Lower leg skin (tissue), 3 donors: Measurements from ENCODE around the gene CCDC141.

Source experiments
- POLR2A ChIP-seq, 2 donors: fragments of 450-650 bp; IDR thresholded peaks; one replicate each; pipeline ENCODE4 v1.6.1; 2016 to 2017; ENCODE audit warnings: antibody characterized with exemption in 2 of 2, mild to moderate bottlenecking in 1 of 2, moderate library complexity in 1 of 2
- TF ChIP-seq, protein P1 (sequence below), 3 donors: fragments of 450-650 bp; IDR thresholded peaks; one replicate each; pipeline ENCODE4 v1.5.1; 2016; ENCODE audit warnings: antibody characterized with exemption in 3 of 3, mild to moderate bottlenecking in 3 of 3, moderate library complexity in 2 of 3

DNA sequence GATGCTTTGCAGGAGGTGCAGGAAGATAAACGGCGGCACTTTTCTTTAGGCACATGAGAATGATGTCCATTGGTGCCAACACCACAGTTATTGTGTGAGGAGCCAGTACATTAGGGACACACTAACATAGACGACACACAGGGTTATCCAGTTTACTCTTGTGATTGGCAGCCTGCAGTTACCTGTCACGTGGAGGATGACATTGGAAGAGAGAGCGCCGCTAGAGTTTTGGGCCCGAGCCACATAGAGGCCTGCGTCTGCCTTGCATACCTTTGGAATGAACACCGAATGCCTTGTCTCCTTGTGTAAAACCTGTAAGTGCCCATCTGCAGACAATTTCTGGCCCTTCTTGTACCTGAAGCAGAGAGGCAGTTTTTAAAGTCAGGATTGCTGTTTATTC lies 215.9 kb downstream of the CCDC141 start:
- TF ChIP-seq POLR2A (IDR thresholded peaks at IDR 0.05), result no peak
- TF ChIP-seq, protein P1, sequence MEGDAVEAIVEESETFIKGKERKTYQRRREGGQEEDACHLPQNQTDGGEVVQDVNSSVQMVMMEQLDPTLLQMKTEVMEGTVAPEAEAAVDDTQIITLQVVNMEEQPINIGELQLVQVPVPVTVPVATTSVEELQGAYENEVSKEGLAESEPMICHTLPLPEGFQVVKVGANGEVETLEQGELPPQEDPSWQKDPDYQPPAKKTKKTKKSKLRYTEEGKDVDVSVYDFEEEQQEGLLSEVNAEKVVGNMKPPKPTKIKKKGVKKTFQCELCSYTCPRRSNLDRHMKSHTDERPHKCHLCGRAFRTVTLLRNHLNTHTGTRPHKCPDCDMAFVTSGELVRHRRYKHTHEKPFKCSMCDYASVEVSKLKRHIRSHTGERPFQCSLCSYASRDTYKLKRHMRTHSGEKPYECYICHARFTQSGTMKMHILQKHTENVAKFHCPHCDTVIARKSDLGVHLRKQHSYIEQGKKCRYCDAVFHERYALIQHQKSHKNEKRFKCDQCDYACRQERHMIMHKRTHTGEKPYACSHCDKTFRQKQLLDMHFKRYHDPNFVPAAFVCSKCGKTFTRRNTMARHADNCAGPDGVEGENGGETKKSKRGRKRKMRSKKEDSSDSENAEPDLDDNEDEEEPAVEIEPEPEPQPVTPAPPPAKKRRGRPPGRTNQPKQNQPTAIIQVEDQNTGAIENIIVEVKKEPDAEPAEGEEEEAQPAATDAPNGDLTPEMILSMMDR (IDR thresholded peaks at IDR 0.05), result no peak
